Memory B cell (primary cell): ENCODE measurements around the gene RBM44.
"Not testable (repeated sequence)": the region's sequence is repeated elsewhere in the genome, so short reads cannot be mapped to it uniquely, and the experiment has no call there.

Experiments
- ATAC-seq: fragments of 150-1000 bp; cut with Tn5 transposase; 2 replicates; pipeline ENCODE4 v1.10.0; 2021; ENCODE audit warnings: low read depth, mild to moderate bottlenecking, moderate library complexity
- DNase-seq, 2 donors: peaks; one replicate each; pipeline ENCODE4 v3.0.0; 2022; ENCODE audit warnings: low spot score in 2 of 2
- H3K27ac Mint-ChIP-seq: one replicate; pipeline ENCODE4 v1.8.0; 2022; ENCODE audit warnings: mild to moderate bottlenecking, moderate library complexity, mixed read lengths
- H3K27me3 Mint-ChIP-seq: one replicate; pipeline ENCODE4 v1.8.0; 2022; ENCODE audit warnings: mixed read lengths
- H3K36me3 Mint-ChIP-seq: one replicate; pipeline ENCODE4 v1.8.0; 2022; ENCODE audit warnings: mild to moderate bottlenecking, mixed read lengths
- H3K4me1 Mint-ChIP-seq: one replicate; pipeline ENCODE4 v1.8.0; 2022; ENCODE audit warnings: mixed read lengths
- H3K4me3 Mint-ChIP-seq: one replicate; pipeline ENCODE4 v1.8.0; 2022; ENCODE audit warnings: mild to moderate bottlenecking, moderate library complexity, mixed read lengths
- H3K9me3 Mint-ChIP-seq: one replicate; pipeline ENCODE4 v1.8.0; 2022; ENCODE audit warnings: mixed read lengths

Gene RBM44

DNA sequence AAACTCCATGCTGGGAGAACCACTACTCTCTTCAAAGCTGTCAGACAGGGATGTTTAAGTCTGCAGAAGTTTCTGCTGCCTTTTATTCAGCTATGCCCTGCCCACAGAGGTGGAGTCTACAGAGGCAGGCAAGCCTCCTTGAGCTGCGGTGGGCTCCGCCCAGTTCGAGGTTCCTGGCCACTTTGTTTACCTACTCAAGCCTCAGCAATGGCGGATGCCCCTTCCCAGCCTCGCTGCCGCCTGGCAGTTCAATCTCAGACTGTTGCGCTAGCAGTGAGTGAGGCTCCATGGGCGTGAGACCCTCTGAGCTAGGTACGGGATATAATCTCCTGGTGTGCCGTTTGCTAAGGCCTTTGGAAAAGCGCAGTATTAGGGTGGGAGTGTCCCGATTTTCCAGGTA lies 50.4 kb downstream of the RBM44 start:
- H3K4me1 Mint-ChIP-seq, H3K36me3 Mint-ChIP-seq, H3K9me3 Mint-ChIP-seq, ATAC-seq, H3K27ac Mint-ChIP-seq, H3K4me3 Mint-ChIP-seq, DNase-seq, H3K27me3 Mint-ChIP-seq: not testable (repeated sequence)

DNA sequence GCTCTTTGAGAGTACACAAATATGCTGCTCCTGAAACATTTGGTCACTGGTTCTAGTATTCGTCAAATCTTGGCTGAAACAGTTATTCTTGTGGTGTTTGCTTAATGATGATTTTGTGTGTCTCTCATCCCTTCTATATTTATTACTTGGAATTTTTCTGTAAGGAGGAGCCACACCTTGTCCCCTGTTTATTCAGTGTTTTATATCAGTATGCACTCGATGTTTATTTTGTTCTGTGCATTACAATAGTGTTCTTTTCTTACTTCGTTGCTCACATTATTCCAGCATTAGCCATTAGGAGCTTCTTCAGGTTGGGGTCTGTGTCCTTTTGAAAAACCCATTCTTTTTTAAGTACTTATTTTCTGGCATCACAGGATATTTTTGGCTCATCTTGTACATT lies 55.7 kb downstream of the RBM44 start:
- Mint-ChIP-seq H3K9me3 (no peaks in the 10 kb centered on the region), H3K36me3 (no peaks in the 10 kb centered on the region), H3K4me3 (no peak overlapping the region), H3K27me3 (peaks cover 12% of the 10 kb centered on the region), H3K27ac (no peak overlapping the region), H3K4me1 (no peaks in the 10 kb centered on the region)
- DNase-seq = no peak
- ATAC-seq = no peak

DNA sequence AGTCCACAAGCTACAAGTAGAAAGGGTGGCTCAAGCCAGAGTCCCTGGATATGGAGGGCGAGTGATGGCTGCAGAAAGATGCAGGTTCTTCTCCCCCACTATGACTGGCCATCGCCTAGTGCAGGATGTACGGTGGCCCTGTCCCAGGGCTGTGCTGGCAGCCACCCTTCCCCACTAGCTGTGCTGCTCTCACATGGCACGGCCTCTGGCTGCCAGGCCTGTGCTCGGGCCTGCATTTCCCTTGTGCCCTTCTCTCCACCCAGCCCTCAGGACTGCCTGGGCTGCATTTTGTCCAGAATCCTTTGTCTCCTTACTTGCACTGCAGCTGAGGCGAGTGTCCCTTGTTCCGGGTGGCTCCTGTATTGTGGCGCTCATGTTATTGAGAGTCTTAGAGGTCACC lies 59.2 kb downstream of the RBM44 start:
- DNase-seq = no peak
- no peak overlapping the region for H3K27ac Mint-ChIP-seq
- H3K4me1 Mint-ChIP-seq = no peaks in the 10 kb centered on the region
- no peaks in the 10 kb centered on the region for H3K36me3 Mint-ChIP-seq
- no peak overlapping the region for H3K4me3 Mint-ChIP-seq
- H3K27me3 Mint-ChIP-seq = peaks cover 13% of the 10 kb centered on the region
- ATAC-seq = no peak
- no peaks in the 10 kb centered on the region for H3K9me3 Mint-ChIP-seq

DNA sequence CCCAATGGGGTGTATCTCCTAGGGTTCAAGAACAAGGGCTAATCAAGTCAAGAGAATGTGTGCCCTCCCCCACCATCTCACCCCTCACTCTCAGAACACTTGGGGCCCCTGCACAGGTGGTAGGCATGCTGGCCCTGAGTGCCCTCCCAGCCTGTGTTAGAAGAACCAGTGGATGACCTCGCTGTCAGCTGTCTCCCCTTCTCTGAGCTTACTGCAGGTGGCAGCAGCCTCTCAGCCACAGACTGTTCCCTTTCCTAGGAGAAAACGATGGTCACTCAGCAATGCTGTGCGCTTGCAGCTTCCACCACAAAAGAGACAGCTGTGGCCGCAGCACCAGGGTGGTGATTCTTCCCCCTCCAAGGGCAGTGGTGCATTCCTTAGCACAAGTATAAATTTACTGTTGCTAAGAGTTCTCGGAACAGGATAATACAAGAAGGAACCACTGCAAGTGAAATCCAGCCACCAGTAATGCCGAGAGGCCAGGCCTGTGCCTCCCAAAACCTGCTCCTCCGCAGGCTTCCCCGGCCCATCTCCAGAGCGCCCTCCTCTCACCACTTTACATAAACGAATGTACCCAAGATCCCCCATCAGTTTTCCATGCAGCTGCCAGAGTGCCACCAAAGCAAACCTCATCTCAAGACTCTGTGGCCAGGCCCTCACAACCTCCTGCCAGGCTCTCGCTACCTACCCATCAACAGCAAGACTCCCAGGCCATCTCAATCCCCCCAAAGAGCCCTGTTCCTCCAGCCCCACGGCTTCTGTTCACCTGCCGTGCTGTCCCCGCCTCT lies 59.9 kb downstream of the RBM44 start:
- Mint-ChIP-seq H3K27me3 (peaks cover 15% of the 10 kb centered on the region), H3K27ac (no peak overlapping the region), H3K4me1 (no peaks in the 10 kb centered on the region), H3K36me3 (no peaks in the 10 kb centered on the region), H3K4me3 (no peak overlapping the region), H3K9me3 (no peaks in the 10 kb centered on the region)
- no peak for ATAC-seq
- DNase-seq = no peak

DNA sequence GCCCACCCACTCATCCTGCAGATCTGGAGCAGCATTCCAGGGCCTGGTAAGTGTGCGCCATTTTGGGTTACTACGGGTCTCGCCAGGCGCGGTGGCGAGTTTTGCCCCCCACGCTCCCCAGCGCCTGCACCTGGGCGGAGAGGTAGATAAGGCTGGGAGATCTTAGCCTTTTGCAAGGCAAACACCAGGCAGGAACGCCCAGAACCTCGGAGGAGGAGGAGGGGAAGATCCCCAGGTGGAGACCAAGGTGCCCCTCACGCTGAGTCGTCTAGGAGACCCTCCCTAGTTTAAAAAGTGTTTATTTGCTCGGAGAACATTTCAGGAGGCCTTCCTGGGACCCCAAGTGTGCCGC lies 60.5 kb downstream of the RBM44 start:
- Mint-ChIP-seq H3K4me3 (no peak overlapping the region), H3K9me3 (no peaks in the 10 kb centered on the region), H3K27me3 (peaks cover 15% of the 10 kb centered on the region), H3K27ac (no peak overlapping the region), H3K4me1 (no peaks in the 10 kb centered on the region), H3K36me3 (no peaks in the 10 kb centered on the region)
- ATAC-seq = no peak
- DNase-seq = no peak

DNA sequence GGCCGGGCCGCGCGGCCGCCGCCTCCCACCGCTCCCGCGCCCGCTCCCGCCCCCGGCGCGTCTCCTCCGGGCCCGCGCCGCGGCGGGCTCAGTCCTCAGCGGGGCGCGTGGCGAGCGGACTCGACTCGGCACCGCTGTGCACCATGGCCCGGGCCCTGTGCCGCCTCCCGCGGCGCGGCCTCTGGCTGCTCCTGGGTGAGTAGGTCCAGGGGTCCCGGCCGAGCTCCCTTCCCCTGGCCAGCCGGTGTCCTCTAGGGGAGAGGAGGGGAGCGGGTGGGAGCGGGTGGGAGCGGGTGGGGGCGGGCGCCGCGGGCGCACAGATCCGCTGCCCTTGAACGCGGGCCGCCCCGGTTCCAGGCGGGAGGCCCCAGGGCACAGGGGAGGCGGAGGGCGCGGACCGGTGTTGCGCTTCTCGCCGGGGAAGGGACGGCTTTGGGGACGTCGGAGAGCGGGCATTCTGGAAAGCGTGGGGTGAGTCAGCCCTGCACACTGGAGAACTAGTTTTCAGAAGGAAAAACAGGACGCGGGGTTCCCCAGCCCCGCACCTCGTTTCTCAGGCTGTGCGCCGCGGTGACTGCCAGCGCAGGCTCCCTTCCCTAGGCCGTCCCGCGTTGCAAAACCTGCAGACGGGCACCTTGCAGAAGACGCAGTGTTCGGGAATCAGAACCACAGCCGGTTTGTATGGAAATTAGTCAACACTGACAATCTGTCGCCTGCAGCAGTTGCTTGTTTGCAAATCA lies 61.1 kb downstream of the RBM44 start, which contains the start of gene RAMP1:
TSS of gene RAMP1 (plus strand) at position 91 of the 740 bp plus-strand sequence. CDS start at position 144, 53 bp downstream.
- no peak for DNase-seq
- ATAC-seq = no peak
- Mint-ChIP-seq H3K9me3 (no peaks in the 10 kb centered on the region), H3K4me1 (no peaks in the 10 kb centered on the region), H3K36me3 (no peaks in the 10 kb centered on the region), H3K4me3 (no peak within 1 kb of the TSS), H3K27ac (no peak within 1 kb of the TSS), H3K27me3 (peaks cover 17% of the 10 kb centered on the region)

DNA sequence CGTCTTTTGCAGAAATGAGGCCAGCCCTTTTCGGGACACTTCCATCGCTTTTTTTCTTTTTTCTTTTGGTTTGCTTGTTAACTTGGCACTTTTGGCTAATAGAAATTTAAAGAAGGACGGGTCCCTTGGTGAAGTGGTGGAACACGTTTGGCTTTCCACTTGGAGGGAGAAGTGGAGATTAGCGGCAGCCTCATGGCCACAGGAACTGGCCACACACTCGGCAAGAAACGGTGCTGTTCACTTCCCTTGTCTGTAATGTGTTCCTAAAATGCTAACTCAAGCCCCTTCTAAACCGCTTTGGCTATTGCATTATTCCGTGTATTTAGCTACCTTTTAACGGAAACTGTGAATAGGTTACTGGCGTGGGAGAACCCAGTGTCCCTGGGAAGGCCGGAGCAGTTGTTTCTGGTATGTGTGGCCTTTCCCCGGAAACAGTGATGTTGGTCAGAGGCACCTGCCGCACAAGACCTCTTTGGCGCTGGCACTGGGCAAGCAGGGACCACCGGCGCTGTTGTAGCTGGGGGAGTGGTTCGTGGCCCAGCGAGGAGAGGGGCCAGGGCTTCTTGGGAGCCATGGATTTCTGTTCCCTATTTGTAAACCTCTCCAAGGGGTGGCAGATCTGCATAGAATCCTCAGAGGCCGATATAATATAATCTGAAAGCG lies 61.8 kb downstream of the RBM44 start:
- H3K4me3 Mint-ChIP-seq = no peak overlapping the region
- no peaks in the 10 kb centered on the region for H3K4me1 Mint-ChIP-seq
- no peak for DNase-seq
- H3K36me3 Mint-ChIP-seq = no peaks in the 10 kb centered on the region
- no peak overlapping the region for H3K27ac Mint-ChIP-seq
- H3K27me3 Mint-ChIP-seq = peaks cover 20% of the 10 kb centered on the region
- no peak for ATAC-seq
- no peaks in the 10 kb centered on the region for H3K9me3 Mint-ChIP-seq

DNA sequence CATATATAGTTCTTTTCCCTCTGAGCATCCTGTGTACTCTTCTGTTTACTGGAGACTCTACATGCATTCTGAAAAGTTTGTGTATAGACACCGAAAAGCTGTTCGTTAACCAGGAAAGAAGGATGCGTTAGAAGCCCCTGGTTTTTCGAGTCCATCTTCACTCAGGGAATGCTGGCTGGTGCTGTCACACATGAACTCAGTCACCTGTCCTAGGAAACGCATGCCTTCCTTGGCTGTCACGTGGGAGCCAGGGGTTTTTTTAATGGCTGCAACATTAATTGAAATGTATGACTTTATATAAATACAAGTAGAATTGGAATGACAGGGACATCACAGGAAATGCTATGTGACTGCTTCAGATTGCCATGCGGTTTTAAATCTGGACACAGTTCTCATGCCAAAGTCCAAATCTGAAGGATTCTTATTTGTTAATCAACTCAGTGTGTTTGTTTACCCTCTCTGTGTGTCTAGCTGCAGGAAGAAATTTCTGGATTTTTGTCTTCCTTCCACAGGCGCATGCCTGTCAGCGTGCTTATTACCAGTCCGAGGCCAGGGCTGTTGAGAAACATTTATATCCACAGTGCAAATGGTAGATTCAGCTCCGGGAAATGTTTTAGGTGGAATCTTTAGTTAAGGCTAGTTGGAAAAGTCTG lies 63.4 kb downstream of the RBM44 start:
- no peak for DNase-seq
- no peaks in the 10 kb centered on the region for H3K4me1 Mint-ChIP-seq

DNA sequence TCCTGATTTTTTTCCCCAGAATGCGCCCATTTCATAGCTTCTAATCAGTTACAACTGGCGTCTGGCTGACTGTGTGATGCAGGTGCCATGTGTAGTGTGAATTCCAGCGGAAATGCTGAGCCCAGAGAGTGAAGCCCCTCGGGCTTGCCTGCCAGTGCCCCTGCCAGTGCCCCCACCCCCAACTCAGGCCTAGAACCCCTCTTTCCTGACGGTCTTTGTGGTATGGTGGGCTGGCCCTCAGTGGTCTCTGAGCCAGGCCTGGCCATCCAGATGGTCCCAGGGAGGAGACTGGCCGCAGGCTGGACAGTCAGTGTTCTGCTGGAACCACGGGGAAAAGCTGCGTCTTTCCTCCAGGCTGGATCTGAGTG lies 63.9 kb downstream of the RBM44 start:
- H3K27me3 Mint-ChIP-seq = peaks cover 17% of the 10 kb centered on the region
- H3K4me3 Mint-ChIP-seq = no peak overlapping the region
- ATAC-seq (no peak), DNase-seq (no peak)
- no peaks in the 10 kb centered on the region for H3K9me3 Mint-ChIP-seq
- no peaks in the 10 kb centered on the region for H3K4me1 Mint-ChIP-seq
- H3K36me3 Mint-ChIP-seq = no peaks in the 10 kb centered on the region
- no peak overlapping the region for H3K27ac Mint-ChIP-seq

More for the DNA sequence above, 63.4 kb downstream of the RBM44 start:
- H3K4me3 Mint-ChIP-seq = no peak overlapping the region
- no peaks in the 10 kb centered on the region for H3K9me3 Mint-ChIP-seq
- no peaks in the 10 kb centered on the region for H3K36me3 Mint-ChIP-seq
- peaks cover 18% of the 10 kb centered on the region for H3K27me3 Mint-ChIP-seq
- ATAC-seq = no peak
- H3K27ac Mint-ChIP-seq = no peak overlapping the region

DNA sequence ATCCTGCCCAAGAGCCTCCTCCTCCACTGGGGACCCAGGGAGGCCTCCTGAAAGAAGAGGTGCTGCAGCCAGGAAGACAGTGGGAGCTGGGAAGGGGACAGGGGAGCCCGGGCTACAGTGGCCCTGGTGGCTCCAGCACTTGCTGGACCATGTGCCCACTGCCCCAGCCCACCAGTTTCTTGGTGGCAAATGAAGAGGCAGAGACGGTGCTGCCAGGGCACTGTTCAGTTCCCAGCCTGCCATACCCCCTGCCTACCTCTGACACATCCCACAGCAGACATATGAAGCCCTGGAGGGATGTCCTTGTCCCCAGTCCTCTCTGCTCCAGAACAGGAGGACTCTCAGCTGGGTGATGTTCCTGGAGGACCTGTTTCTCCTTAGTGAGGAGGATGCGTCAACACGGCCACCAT lies 64.5 kb downstream of the RBM44 start:
- Mint-ChIP-seq H3K36me3 (no peaks in the 10 kb centered on the region), H3K27ac (no peak overlapping the region), H3K4me3 (no peak overlapping the region), H3K9me3 (no peaks in the 10 kb centered on the region), H3K4me1 (no peaks in the 10 kb centered on the region), H3K27me3 (peaks cover 17% of the 10 kb centered on the region)
- no peak for ATAC-seq
- no peak for DNase-seq

DNA sequence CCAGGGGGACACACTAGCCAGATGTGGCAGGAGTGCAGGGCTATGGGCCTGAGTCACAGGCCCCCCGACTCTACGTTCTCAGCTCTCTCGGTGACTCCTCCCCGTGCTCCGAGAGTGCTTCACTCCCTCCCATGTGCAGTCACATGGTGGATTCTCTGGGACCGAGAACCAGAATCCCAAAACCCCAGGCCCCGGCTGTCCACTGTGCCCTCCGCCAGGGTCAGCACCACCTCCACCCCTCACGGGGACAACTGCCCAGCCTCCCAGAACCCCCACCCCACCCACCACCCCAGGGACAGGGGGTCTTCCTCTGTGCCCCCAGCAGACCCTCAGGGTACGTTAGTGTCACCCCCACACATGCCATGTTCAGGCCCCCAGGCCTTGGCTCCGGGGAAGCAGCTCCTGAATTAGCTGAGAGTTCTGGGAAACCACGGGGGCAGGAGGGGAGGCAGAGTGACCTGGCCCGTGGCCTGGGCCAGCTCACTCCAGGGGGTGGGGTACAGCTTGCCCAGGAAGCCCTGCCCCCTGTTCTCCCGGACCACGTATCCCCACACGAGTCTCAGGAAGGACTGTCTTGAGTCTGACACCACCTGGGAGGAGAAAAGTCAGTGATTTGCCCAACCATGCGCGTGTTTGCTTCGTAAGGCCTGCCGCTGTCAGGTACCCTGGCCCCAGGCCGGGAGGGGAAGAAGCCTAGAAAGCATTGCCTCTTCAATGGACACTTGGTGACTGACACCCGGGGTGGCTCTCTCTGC lies 65.3 kb downstream of the RBM44 start:
- ATAC-seq (no peak), DNase-seq (no peak)
- no peak overlapping the region for H3K4me3 Mint-ChIP-seq
- H3K36me3 Mint-ChIP-seq = no peaks in the 10 kb centered on the region
- peaks cover 16% of the 10 kb centered on the region for H3K27me3 Mint-ChIP-seq
- H3K4me1 Mint-ChIP-seq = peaks cover 4% of the 10 kb centered on the region
- no peaks in the 10 kb centered on the region for H3K9me3 Mint-ChIP-seq
- H3K27ac Mint-ChIP-seq = no peak overlapping the region

DNA sequence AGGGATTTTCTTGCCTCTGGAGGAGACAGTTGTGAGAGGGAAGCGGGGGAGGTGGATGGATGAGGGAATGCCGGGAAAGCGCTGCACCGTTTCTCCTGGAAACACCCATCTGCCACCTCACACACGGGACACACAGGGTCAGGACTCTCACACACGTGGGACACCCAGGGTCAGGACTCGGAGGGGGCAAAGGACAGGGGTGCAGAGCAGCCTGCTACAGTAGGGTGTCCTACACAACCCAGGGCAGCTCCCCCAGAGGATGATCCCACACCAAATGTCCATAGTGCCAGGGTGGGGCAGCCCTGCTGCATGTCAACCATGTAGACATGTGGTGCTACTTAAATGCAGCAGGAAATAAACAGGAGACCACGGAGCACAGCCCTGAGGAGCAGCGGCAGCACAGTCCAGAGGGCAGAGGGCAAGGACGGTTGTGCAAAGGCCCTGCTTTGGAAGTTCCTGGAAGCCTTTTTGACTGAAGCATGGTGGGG lies 65.9 kb downstream of the RBM44 start:
- ATAC-seq (no peak), DNase-seq (no peak)
- Mint-ChIP-seq H3K36me3 (no peaks in the 10 kb centered on the region), H3K27ac (no peak overlapping the region), H3K4me3 (no peak overlapping the region), H3K9me3 (no peaks in the 10 kb centered on the region), H3K4me1 (peaks cover 6% of the 10 kb centered on the region), H3K27me3 (peaks cover 19% of the 10 kb centered on the region)

DNA sequence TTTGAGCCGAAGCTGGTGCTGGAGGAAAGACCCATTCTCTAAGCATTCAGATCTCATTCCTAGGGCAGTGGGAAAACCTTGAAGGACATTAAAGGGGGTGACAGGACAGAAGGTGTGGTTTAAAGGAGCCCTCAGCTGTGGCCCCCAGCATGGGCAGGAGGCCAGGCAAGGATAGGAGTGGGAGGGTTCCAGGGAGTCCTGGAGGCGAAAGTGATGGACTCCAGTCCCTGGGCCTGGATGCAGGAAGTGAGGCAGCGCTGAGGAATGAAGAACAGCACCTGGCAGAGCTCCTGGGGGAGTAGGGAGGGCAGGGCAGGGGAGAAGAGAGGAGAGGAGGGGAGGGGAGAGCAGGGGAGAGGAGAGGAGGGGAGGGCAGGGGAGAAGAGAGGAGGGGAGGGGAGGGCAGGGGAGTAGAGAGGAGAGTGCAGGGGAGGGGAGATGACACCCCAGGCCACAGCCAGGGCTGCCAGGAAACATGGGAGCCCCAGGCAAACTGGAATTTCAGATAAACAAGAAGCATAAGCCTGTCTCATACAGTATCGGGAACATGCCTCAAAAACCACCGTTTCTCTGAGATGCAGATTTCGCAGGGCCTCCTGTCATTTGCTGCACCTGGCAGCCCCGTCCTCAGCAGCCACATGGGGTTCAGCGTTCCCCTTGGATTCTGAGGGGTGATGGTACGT lies 66.5 kb downstream of the RBM44 start:
- Mint-ChIP-seq H3K4me1 (peaks cover 6% of the 10 kb centered on the region), H3K27ac (no peak overlapping the region), H3K36me3 (no peaks in the 10 kb centered on the region), H3K4me3 (no peak overlapping the region), H3K9me3 (no peaks in the 10 kb centered on the region), H3K27me3 (peaks cover 19% of the 10 kb centered on the region)
- ATAC-seq = no peak
- DNase-seq = no peak
